Pancreas (tissue), 10 donors: Measurements from ENCODE around the gene NRP2. TPM values are rescaled to one million over a fixed set of nuclear protein-coding genes. Genes with fewer than 3 reads are reported as not detected.

Source experiments
- ATAC-seq, 4 donors: fragments of 200-7000 bp; cut with Tn5 transposase; one replicate each; pipeline versions ENCODE4 v1.8.0 to v1.9.1; 2020; ENCODE audit warnings: mild to moderate bottlenecking in 4 of 4, moderate library complexity in 4 of 4
- DNase-seq, 6 donors: peaks; one replicate each; pipeline ENCODE4 v3.0.0-alpha.2; 2020
- FAIRE-seq: peaks from 2 replicates; lab custom pipeline; 2012; peaks lifted over from hg19 to GRCh38; lab: Jason Lieb, UNC
- H3K27ac ChIP-seq, 4 donors: fragments of 200-600 bp; sonication (generic); 1 replicate in 3 of 4; 2 replicates in 1 of 4; pipeline versions ENCODE4 v1.5.0 to v1.8.0; 2020
- H3K27me3 ChIP-seq, 4 donors: fragments of 200-600 bp; one replicate each; pipeline ENCODE4 v1.8.0; 2021
- H3K36me3 ChIP-seq, 3 donors: fragments of 200-600 bp; sonication (generic) in 1 of 3; one replicate each; pipeline versions ENCODE4 v1.5.0 to v1.8.0; 2020 to 2021
- H3K4me1 ChIP-seq, 3 donors: fragments of 200-600 bp; one replicate each; pipeline ENCODE4 v1.8.0; 2021
- H3K4me3 ChIP-seq, 4 donors: fragments of 200-600 bp; sonication (generic) in 2 of 4; one replicate each; pipeline versions ENCODE4 v1.5.0 to v1.8.0; 2020 to 2021
- H3K9me3 ChIP-seq, 4 donors: fragments of 200-600 bp; one replicate each; pipeline ENCODE4 v1.8.0; 2021
- WGBS, 2 donors: extraction: QIAGEN DNeasy Blood & Tissue Kit; methylation state at CpG; one replicate each; pipeline ENCODE4 v1.1.7; 2013; 5-methylcytosine and 5-hydroxymethylcytosine counted together
- intact Hi-C, 3 donors: fragments of 100-400 bp; cut with DNase I; formaldehyde crosslinking; loops; one replicate each; pipeline versions ENCODE4 v1.11.1 to v1.14.2; 2022
- polyA plus RNA-seq, 2 donors: library from polyadenylated mRNA; stranded (reverse); fragments of 200-250 nt; gene quantifications; one replicate each; pipeline ENCODE4 v1.2.3, GENCODE V29; 2013
- total RNA-seq, 6 donors: library from RNA; stranded (reverse); fragmentation: NEBNext Ultra II Directional in 4 of 6; extraction: Animal tissue kit (Norgen Biotek cat#: 25700) in 4 of 6; gene quantifications; one replicate each; pipeline versions ENCODE4 v1.2.1 to v1.2.4, GENCODE V29; 2021 to 2023
- TF ChIP-seq, protein P1 (sequence below), 4 donors: fragments of 200-600 bp; sonication (generic) in 3 of 4; IDR thresholded peaks; one replicate each; pipeline versions ENCODE4 v1.5.0 to v1.8.0; 2021; ENCODE audit warnings: antibody characterized with exemption in 4 of 4
- donor health status: healthy with polysubstance abuse.
- donor health status: DM: no; HTN: no; CAD: no; lungs with moderate emphysema.
- donor health status: DM: no; HTN: no; CAD: no.
- donor health status: control.
- donor health status: control.
- donor health status: Bipolar disorder and iron deficiency.
- donor health status: DM: yes; HTN: yes; CAD: no.
- donor health status: DM: no; HTN: no; CAD: no.
- donor health status: DM: no; HTN: no; CAD: no.
- donor health status: DM: yes; HTN: yes; CAD: no.

Gene NRP2
- total and polyA plus RNA-seq, 8 donors = 0.65 to 11.0 (median 1.6) TPM

DNA sequence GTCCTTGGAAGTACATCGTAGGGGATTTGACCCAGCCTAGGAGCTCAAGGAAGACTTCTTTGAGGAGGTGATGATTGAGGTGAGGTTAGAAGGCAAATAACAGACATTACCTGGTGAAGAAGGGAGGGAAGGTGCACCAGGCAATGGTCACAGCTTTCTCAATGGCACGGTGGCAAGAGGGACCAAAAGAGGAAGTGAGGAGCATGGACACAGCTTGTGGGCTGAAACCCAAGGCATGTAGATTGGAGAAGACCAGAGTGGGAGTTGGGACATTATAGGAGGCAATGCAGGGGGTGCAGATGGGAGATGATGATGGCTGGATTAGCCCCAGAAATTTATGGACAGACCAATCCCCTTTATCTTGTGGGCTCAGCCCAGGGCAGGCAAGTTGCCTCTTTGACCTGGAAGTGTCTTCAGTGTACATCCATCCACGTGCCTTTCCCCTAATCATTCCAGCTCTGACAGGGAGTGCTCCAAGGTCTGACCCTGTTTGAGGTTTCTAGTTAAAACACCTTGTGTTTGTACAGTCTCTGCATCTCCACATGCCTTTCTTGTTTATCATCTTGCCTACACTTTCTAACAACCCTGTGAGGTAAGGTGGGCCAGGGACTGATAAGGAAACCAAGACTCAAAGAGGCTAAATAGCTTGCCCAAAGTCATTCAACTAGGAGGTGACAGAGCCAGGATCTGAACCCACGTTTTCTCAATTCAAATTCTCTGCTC lies 59.1 kb downstream of the NRP2 start:
- 72 to 88% methylated on average over 4 of the region's 4 CpGs for WGBS, 2 donors
- H3K36me3 ChIP-seq = no peaks in the 10 kb centered on the region
- no peak overlapping the region for H3K4me3 ChIP-seq
- H3K9me3 ChIP-seq = no peaks in the 10 kb centered on the region
- no peak overlapping the region for H3K27ac ChIP-seq
- TF ChIP-seq, protein P1, sequence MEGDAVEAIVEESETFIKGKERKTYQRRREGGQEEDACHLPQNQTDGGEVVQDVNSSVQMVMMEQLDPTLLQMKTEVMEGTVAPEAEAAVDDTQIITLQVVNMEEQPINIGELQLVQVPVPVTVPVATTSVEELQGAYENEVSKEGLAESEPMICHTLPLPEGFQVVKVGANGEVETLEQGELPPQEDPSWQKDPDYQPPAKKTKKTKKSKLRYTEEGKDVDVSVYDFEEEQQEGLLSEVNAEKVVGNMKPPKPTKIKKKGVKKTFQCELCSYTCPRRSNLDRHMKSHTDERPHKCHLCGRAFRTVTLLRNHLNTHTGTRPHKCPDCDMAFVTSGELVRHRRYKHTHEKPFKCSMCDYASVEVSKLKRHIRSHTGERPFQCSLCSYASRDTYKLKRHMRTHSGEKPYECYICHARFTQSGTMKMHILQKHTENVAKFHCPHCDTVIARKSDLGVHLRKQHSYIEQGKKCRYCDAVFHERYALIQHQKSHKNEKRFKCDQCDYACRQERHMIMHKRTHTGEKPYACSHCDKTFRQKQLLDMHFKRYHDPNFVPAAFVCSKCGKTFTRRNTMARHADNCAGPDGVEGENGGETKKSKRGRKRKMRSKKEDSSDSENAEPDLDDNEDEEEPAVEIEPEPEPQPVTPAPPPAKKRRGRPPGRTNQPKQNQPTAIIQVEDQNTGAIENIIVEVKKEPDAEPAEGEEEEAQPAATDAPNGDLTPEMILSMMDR (IDR thresholded peaks at IDR 0.05) = no peak
- no peaks in the 10 kb centered on the region for H3K4me1 ChIP-seq
- ATAC-seq (no peak), DNase-seq (no peak), FAIRE-seq (no peak)
- H3K27me3 ChIP-seq = no peaks in the 10 kb centered on the region
- intact Hi-C loops = no loop called here

DNA sequence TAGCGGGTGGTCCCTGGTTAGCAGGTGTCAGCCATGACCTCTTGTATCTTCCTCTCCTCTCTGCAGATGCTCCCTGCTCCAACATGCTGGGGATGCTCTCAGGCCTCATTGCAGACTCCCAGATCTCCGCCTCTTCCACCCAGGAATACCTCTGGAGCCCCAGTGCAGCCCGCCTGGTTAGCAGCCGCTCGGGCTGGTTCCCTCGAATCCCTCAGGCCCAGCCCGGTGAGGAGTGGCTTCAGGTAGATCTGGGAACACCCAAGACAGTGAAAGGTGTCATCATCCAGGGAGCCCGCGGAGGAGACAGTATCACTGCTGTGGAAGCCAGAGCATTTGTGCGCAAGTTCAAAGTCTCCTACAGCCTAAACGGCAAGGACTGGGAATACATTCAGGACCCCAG lies 60.8 kb downstream of the NRP2 start:
- WGBS, 2 donors = 94 to 99% methylated on average over 11 of the region's 11 CpGs
- ATAC-seq (no peak), FAIRE-seq (no peak), DNase-seq (no peak)
- no peak overlapping the region for H3K4me3 ChIP-seq
- H3K27ac ChIP-seq = no peak overlapping the region
- intact Hi-C loops = no loop called here
- H3K36me3 ChIP-seq = no peaks in the 10 kb centered on the region
- H3K27me3 ChIP-seq = no peaks in the 10 kb centered on the region
- TF ChIP-seq, protein P1 (IDR thresholded peaks at IDR 0.05) = no peak
- no peaks in the 10 kb centered on the region for H3K4me1 ChIP-seq
- no peaks in the 10 kb centered on the region for H3K9me3 ChIP-seq

DNA sequence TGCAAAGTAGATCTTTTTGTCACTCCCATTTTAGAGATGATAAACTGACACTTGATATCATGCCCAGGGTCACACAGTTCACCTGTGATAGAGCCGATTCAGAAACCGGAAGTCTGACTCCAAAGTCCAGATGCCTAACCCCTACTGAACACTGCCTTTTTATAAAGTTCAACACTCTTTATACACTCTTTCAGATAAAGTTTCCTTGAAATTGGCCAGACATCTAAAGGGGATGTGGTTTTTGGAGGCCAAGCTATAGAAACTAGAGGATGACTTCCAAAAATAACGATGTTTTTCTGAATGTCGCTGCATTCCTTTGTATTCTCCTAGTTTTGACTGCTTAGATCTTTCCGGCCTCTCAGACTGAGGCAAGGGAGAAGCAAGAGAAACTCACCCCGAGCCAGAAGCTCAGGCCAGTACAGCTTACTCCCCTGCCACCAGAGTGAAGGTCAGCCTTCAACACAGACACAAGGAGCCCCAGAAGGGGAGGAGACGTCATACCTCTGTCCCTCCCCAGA lies 61.8 kb downstream of the NRP2 start:
- 61% methylated on average over 7 of the region's 7 CpGs for WGBS, 2 donors
- Histone ChIP-seq H3K4me1 (no peaks in the 10 kb centered on the region), H3K27ac (no peak overlapping the region), H3K36me3 (no peaks in the 10 kb centered on the region), H3K27me3 (no peaks in the 10 kb centered on the region), H3K4me3 (no peak overlapping the region), H3K9me3 (no peaks in the 10 kb centered on the region)
- FAIRE-seq (no peak), DNase-seq (no peak), ATAC-seq (no peak)
- TF ChIP-seq, protein P1 (IDR thresholded peaks at IDR 0.05) = no peak
- intact Hi-C loops = no loop called here

DNA sequence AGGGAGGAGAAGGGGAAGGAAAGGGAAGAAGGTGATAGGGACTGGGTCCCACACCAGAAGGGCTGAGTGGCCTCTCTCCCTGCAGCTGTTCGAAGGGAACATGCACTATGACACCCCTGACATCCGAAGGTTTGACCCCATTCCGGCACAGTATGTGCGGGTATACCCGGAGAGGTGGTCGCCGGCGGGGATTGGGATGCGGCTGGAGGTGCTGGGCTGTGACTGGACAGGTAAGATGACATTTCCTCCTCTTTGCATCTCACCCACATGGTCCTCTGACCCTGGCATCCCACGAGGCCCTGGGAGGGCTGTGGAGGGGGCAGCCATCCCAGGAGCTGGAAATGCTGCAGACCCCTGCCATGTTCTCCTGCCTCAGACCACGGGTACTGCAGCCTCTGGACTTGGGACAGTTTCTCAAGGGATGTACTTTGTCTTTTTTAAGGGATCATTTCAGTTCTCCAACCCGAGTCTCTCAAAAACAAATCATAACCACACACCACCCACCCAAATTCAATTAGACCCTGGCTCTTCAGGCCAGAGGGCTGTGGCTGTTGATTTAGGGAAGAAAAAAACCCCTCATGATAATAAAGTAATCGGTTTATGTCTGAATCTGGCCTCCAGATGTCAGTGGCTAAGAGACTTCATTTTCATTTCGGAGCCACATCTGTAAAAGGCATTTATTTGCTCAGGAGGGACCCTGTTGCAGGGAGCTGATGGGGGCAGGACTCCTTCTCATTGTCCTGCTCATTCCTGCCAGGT lies 63.5 kb downstream of the NRP2 start:
- H3K36me3 ChIP-seq = no peaks in the 10 kb centered on the region
- ATAC-seq = no peak
- intact Hi-C loops = no loop called here
- no peaks in the 10 kb centered on the region for H3K9me3 ChIP-seq
- no peak overlapping the region for H3K27ac ChIP-seq
- WGBS, 2 donors = 81 to 89% methylated on average over 13 to 14 of the region's 14 CpGs
- no peak for DNase-seq
- FAIRE-seq = no peak
- TF ChIP-seq, protein P1 (IDR thresholded peaks at IDR 0.05) = no peak
- H3K4me3 ChIP-seq = no peak overlapping the region
- no peaks in the 10 kb centered on the region for H3K27me3 ChIP-seq
- no peaks in the 10 kb centered on the region for H3K4me1 ChIP-seq
